Psoas muscle (tissue), 8 donors: ENCODE data around the gene PDCD4. TPM values are rescaled to one million over a fixed set of nuclear protein-coding genes. Genes with fewer than 3 reads are reported as not detected.

Source experiments
- ATAC-seq, 4 donors: fragments of 200-7000 bp; cut with Tn5 transposase; one replicate each; pipeline ENCODE4 v1.9.1; 2020; ENCODE audit warnings: moderate library complexity in 3 of 4, mild to moderate bottlenecking in 2 of 4
- DNase-seq, 2 donors: peaks; one replicate each; pipeline ENCODE4 v3.0.0-alpha.2; 2020
- H3K27ac ChIP-seq: fragments of 200-600 bp; one replicate; pipeline ENCODE4 v1.8.0; 2022
- H3K27me3 ChIP-seq, 3 donors: fragments of 200-600 bp in 1 of 3; one replicate each; pipeline versions ENCODE4 v1.6.1 to v1.8.0; 2013 to 2022; ENCODE audit warnings: low read length in 2 of 3, mild to moderate bottlenecking in 2 of 3, moderate library complexity in 1 of 3; ENCODE audit not compliant: insufficient read depth in 3 of 3
- H3K36me3 ChIP-seq, 2 donors: fragments of 200-600 bp in 1 of 2; one replicate each; pipeline versions ENCODE4 v1.6.1 to v1.8.0; 2013 to 2022; ENCODE audit warnings: low read depth in 1 of 2, mild to moderate bottlenecking in 1 of 2, moderate library complexity in 1 of 2; ENCODE audit not compliant: insufficient read depth in 1 of 2
- H3K4me1 ChIP-seq: fragments of 200-600 bp; one replicate; pipeline ENCODE4 v1.8.0; 2022
- H3K4me3 ChIP-seq: fragments of 200-600 bp; one replicate; pipeline ENCODE4 v1.8.0; 2022; ENCODE audit warnings: mild to moderate bottlenecking
- H3K9me3 ChIP-seq: fragments of 200-600 bp; one replicate; pipeline ENCODE4 v1.8.0; 2022
- CTCF ChIP-seq: fragments of 200-600 bp; IDR thresholded peaks from one replicate; pipeline ENCODE4 v1.8.0; 2022; ENCODE audit warnings: antibody characterized with exemption
- WGBS, 3 donors: extraction: QIAGEN DNeasy Blood & Tissue Kit; methylation state at CpG; one replicate each; pipeline versions ENCODE4 v1.1.6 to v1.1.7; 2013; 5-methylcytosine and 5-hydroxymethylcytosine counted together
- intact Hi-C, 2 donors: fragments of 100-400 bp; cut with DNase I; formaldehyde crosslinking; loops; one replicate each; pipeline versions ENCODE4 v1.11.0 to v1.14.2; 2022
- polyA plus RNA-seq, 3 donors: library from polyadenylated mRNA; stranded (reverse); fragments of 200-250 nt; gene quantifications; one replicate each; pipeline ENCODE4 v1.2.3, GENCODE V29; 2013
- total RNA-seq, 4 donors: library from RNA; stranded (reverse); fragmentation: NEBNext Ultra II Directional in 2 of 4; extraction: Animal tissue kit (Norgen Biotek cat#: 25700) in 2 of 4; gene quantifications; one replicate each; pipeline versions ENCODE4 v1.2.1 to v1.2.4, GENCODE V29; 2021 to 2023
- donor health status: healthy with polysubstance abuse.
- donor health status: DM: no; HTN: no; CAD: no; lungs with moderate emphysema.
- donor health status: Bipolar disorder and iron deficiency.
- donor health status: healthy.
- donor health status: DM: yes; HTN: yes; CAD: no.
- donor health status: DM: no; HTN: no; CAD: no.
- donor health status: DM: no; HTN: no; CAD: no.
- donor health status: DM: yes; HTN: yes; CAD: no.

Gene PDCD4
- total and polyA plus RNA-seq, 7 donors = 7.6 to 19.7 (median 11.3) TPM

- intact Hi-C loops = no loop called here
- ATAC-seq = no peak
- no peak for DNase-seq
Measured at GRCh38 chr10:110843796-110844616, 27.7 kb upstream of the PDCD4 start.

GRCh38 chr10:110844617-110844881 is 27.2 kb upstream of the PDCD4 start:
- Histone ChIP-seq H3K4me3 (no peak overlapping the region), H3K9me3 (no peaks in the 10 kb centered on the region), H3K36me3 (peaks cover 0 to 9% of the 10 kb centered on the region in 2 donors), H3K27ac (no peak overlapping the region), H3K27me3 (no peaks in the 10 kb centered on the region), H3K4me1 (no peaks in the 10 kb centered on the region)
- WGBS, 3 donors = 92 to 98% (median 93%) methylated on average over 4 of the region's 4 CpGs
- DNase-seq = no peak
- ATAC-seq = no peak
- intact Hi-C loops = no loop called here
- TF ChIP-seq CTCF = no peak

More at GRCh38 chr10:110843796-110844616, 27.7 kb upstream of the PDCD4 start:
- no peaks in the 10 kb centered on the region for H3K9me3 ChIP-seq
- peaks cover 0 to 12% of the 10 kb centered on the region in 2 donors for H3K36me3 ChIP-seq
- H3K4me3 ChIP-seq = no peak overlapping the region
- no peaks in the 10 kb centered on the region for H3K27me3 ChIP-seq
- H3K27ac ChIP-seq = no peak overlapping the region
- TF ChIP-seq CTCF = no peak
- WGBS, 3 donors = 83 to 88% (median 88%) methylated on average over 8 of the region's 8 CpGs
- no peaks in the 10 kb centered on the region for H3K4me1 ChIP-seq

- whole genome bisulfite sequencing, 3 donors = 71 to 92% (median 73%) methylated on average over 2 of the region's 2 CpGs
- no peak for DNase-seq
- H3K27me3 ChIP-seq = no peaks in the 10 kb centered on the region
- no peaks in the 10 kb centered on the region for H3K4me1 ChIP-seq
- TF ChIP-seq CTCF = no peak
- H3K4me3 ChIP-seq = no peak overlapping the region
- no peaks in the 10 kb centered on the region for H3K9me3 ChIP-seq
- H3K36me3 ChIP-seq = peaks cover 0 to 9% of the 10 kb centered on the region in 2 donors
- H3K27ac ChIP-seq = no peak overlapping the region
- intact Hi-C loops = no loop called here
- no peak for ATAC-seq
Measured at GRCh38 chr10:110845192-110845755, 26.5 kb upstream of the PDCD4 start.

GRCh38 chr10:110845756-110846620 is 25.7 kb upstream of the PDCD4 start:
- WGBS, 3 donors = 72 to 75% (median 73%) methylated on average over 3 of the region's 3 CpGs
- ATAC-seq = no peak
- H3K4me1 ChIP-seq = no peaks in the 10 kb centered on the region
- TF ChIP-seq CTCF = no peak
- H3K27me3 ChIP-seq = no peaks in the 10 kb centered on the region
- H3K36me3 ChIP-seq = peaks cover 0 to 8% of the 10 kb centered on the region in 2 donors
- no peak for DNase-seq
- no peaks in the 10 kb centered on the region for H3K9me3 ChIP-seq
- no peak overlapping the region for H3K27ac ChIP-seq
- intact Hi-C loops = no loop called here
- no peak overlapping the region for H3K4me3 ChIP-seq
